Measurements from ENCODE around the gene CADM2. TPM values are rescaled to one million over a fixed set of nuclear protein-coding genes. Genes with fewer than 3 reads are reported as not detected.
"Not testable (repeated sequence)": the region's sequence is repeated elsewhere in the genome, so short reads cannot be mapped to it uniquely, and the experiment has no call there.

Gene CADM2
- 0.20 TPM in 1 of 2 replicates, not detected in the other for total RNA-seq

DNA sequence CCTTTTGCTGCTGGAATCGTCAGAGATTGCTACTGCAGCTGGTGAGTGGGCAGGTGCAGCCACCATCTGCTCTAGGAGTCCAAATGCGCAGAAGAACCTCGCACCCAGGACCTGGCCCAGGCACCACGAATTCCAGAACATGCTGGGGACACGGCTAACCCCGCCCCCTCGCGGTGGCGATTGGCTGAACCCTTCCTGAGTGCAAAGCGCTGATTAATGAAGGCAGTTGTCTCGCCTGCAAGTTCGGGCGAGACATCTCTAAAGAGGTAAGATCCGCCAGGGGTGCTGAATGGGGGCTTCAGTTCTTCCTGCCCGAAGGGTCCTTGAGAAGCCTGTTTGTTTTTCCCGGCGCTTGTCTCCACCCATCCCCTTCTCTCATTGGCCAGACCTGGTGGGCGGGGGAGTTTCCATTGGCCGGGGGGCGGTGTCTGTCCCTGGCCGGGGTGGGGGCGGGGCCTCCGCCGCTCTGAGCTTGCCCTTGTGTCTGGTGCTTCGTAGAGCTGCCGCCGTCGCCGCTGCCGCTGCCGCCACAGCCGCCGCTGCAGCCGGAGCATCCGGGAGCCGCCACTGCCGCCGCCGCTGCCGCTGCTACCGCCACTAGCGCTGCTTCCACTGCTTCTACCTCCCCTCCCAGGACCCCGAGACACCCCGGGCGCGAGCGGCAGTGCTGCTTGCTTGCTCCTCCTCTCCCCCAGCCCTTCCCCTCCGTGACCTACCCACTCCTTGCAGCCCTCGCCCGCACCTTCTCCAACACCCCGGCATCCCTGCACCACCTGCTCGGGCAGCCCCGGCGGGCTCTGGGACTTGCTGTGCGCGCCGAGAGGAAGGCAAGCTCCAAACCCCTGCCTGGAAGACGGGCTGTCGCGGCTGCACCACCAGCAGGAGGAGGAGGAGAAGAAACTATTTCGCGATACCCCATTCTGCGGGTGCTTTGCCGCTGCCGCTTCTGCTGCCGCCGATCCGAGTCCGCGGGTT, at the start of gene CADM2:
CADM2 (plus strand) TSS at position 495 of the 975 bp plus-strand sequence.
- DNase-seq (ENCODE audit: low read depth in 2 of 2): peak; percentile 76 to 88

DNA sequence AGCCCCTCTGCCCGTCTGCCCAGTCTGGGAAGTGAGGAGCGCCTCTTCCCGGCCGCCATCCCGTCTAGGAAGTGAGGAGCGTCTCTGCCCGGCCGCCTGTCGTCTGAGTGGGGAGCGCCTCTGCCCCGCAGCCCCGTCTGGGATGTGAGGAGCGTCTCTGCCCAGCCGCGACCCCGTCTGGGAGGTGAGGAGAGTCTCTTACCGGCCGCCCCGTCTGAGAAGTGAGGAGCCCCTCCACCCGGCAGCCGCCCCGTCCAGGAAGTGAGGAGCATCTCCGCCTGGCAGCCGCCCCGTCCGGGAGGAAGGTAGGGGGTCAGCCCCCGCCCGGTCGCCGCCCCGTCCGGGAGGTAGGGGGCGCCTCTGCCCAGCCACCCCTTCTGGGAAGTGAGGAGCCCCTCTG, 40.2 kb upstream of the CADM2 start:
- DNase-seq (ENCODE audit: low read depth in 2 of 2): not testable (repeated sequence)

GRCh38 chr3:84922682-84923081, 36.1 kb upstream of the CADM2 start:
- no peak for DNase-seq (ENCODE audit: low read depth in 2 of 2)

- DNase-seq (ENCODE audit: low read depth in 2 of 2): no peak
Observed at GRCh38 chr3:84925571-84925970, 33.2 kb upstream of the CADM2 start.

DNA sequence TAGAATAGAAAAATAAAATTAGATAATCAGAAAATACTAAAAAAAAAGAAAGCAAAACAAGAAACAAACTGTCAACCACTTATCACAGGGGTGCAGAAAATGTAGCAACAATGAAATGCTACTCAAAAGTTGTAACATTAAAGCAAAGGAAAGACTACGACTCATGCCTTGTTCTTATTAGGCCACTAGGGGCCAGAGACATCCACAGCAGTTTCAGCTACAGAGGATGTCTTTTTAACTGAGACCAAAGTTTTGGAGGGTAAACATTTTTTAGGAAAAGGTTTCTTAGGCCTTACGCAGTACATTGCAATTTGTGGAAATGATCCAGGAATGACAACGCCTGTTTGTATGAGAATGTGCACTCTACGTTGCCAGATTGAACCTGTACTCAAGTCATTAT, 15.4 kb upstream of the CADM2 start:
- no peak for DNase-seq (ENCODE audit: low read depth in 2 of 2)

DNA sequence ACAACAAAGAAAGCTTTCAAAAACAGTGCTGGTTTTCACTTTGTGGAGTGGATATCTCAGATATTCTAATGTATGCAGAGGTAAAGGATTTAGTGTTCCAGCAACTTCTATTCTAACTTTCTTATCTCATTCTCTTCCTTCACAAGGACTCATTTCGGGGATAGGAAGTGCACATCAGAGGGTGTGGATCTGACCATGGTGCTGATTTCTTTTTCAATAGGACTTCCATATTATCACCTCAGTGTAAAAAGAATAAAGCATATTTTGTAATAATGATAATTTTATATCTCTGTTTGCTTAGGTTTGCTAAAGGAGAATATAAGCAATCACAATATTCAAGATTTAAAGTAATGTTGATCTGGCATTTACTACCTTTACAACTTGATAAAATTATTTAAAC, 12.5 kb upstream of the CADM2 start:
- DNase-seq (ENCODE audit: low read depth in 2 of 2): peak in 1 of 2 donors; percentile 2

DNA sequence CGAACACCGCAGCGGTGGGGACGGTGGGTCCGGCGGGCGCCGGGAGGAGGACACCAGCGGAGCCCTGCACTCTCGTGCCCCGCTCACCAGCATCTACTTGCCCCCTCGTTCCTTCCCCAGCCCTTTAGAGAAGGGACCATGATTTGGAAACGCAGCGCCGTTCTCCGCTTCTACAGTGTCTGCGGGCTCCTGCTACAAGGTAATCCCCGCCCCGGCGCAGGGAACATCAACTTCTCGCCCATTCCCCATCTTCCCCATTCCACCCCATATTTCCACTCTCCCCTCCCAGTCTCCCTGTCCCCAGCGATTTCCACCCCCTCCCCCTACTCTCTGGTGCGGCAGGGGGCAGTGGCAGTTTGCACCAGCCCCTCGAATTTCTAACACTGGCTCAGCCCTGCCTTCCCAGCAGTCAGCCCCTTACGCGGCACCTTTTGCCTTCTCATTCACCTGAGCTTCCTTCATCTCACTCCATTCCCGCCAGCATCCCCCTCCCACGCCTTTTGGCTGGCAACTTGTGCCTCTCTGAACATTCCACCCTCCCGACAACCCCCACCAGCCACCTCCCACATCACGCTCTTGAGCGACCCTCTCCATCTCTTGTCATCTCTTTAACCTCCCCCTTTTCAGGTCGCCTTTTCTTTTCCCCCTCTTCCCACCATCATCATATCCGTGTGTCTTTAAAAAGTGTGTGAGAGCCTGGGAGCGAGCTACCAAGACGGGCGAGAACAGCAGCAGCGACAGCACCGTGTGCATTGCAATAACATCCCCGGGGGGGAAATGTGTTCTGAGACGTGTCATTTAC, 882 bp downstream of the CADM2 start:
- DNase-seq (ENCODE audit: low read depth in 2 of 2): no peak

DNA sequence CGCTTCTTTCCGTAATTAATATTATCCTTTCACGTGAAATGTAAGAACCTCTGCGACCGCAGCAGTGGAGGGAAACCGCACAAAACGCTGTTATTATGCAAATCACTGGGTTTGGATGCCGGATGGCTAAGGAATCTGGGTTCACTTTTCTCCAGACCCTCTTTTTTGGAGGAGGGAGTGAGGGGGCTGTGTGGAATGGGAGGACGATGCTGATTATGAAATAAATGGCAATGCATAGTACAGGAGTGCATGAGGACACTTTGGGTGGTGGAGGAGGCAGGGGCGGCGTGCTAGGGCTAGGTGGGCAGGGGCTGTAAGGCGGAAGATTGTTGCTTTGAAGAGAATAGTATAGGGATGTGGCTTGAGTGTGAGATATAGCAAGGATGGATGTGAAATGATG, 1.8 kb downstream of the CADM2 start:
- DNase-seq (ENCODE audit: low read depth in 2 of 2): no peak

- no peak for DNase-seq (ENCODE audit: low read depth in 2 of 2)
Observed at GRCh38 chr3:84961011-84961410, 2.2 kb downstream of the CADM2 start.

DNA sequence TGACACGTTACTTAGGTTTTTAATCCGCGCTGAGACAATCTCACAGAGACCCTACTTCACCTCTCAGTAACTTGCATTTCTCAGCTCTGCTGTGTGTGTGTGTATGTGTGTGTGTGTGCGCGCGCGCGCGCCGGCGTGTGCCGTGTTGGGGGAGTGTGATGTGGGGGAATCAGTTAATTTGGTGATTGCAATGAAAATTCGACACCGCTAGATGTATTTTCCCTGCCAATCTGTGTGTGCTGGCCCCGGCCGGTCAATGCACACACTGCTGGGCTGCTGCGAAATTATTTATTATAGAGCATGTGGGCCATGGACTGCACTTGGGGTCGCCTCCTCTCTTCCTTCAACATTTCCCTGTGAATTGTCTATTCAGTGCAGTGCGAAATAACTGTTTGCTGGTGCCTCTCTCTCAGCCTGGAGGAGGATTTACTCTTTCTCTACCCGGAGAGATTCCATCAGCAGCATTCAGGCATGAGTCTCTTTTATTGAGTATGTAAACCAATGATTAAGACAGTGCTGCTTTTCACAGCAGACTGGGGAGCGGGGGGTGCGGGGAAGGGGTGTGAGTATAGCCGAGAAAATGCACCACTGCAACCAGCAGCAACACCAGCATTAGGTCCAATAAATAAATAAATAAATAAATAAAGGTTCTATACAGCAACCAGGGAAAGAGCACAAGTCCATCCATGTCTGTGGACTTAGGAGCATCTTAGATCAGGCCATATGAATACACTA, 2.9 kb downstream of the CADM2 start:
- DNase-seq (ENCODE audit: low read depth in 2 of 2): no peak

- DNase-seq (ENCODE audit: low read depth in 2 of 2): no peak
Observed at GRCh38 chr3:84962415-84962814, 3.6 kb downstream of the CADM2 start.

GRCh38 chr3:84963137-84963536, 4.3 kb downstream of the CADM2 start:
- DNase-seq (ENCODE audit: low read depth in 2 of 2): no peak

DNA sequence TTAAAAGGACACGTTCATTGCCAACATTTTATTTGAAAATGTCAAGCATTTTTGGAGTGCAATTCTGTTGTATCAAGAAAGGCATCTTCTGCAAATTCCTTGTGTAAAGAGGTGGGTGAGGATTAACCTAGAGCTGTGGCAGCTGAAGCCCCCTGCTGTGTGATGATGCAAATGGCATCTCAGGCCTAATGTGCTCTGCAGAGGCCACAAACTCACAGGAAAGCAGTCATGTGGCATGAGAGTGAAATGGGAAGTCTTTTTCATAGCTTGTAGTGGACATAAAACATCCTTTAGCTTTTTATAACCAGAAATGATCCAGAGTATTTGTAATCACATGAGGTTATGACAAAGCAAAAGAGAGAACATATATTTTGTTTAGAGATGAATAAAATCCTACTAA, 6.4 kb downstream of the CADM2 start:
- peak in 1 of 2 donors; percentile 10 for DNase-seq (ENCODE audit: low read depth in 2 of 2)

- DNase-seq (ENCODE audit: low read depth in 2 of 2): no peak
Observed at GRCh38 chr3:84967767-84968581, 9.2 kb downstream of the CADM2 start.

DNA sequence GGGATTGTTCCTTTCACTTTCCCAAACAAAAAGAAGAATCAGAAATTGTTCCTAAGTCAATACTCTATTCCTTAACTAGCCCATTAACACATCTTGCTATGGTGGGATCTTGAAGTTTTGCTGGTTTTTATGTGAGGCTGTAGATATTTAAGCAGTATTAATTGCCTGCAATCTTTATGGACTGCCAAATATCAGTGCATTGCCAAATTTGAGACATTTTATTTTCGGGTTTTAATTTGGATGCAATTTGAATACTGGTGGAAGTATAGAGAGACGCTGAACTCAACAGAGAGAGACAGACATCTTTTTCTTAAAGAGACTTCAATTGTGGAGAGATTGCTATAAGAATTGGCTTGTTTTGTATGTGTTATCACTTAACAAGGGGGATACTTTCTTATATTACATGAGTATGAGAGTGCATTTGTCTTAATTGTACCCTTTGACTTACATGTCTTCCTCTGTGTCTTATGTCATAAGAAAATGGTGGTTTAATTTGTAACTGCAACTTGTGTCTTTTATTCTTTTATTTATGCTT, 10.0 kb downstream of the CADM2 start:
- DNase-seq (ENCODE audit: low read depth in 2 of 2): no peak

GRCh38 chr3:84974347-84974746, 15.6 kb downstream of the CADM2 start:
- DNase-seq (ENCODE audit: low read depth in 2 of 2): no peak

GRCh38 chr3:84977021-84977420, 18.2 kb downstream of the CADM2 start:
- no peak for DNase-seq (ENCODE audit: low read depth in 2 of 2)

DNA sequence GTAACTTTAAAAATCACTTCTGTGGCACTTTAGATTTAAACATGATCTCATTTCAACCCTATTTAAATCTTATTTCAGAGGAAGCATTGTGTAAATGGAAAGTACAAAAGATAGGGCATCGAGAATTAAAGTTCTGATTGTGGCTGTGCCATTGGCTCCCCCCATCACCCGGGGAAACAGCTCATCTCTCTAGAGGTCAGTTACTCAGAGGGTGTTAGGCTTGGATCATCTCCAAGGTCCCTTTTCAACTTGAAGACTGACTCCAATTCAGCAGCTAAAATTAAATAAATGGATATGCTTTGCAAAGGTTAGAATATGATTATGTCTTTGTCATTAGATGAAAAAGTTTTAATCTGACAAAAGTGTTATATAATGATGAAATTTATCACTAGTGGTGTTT, 20.1 kb downstream of the CADM2 start:
- DNase-seq (ENCODE audit: low read depth in 2 of 2): no peak

DNA sequence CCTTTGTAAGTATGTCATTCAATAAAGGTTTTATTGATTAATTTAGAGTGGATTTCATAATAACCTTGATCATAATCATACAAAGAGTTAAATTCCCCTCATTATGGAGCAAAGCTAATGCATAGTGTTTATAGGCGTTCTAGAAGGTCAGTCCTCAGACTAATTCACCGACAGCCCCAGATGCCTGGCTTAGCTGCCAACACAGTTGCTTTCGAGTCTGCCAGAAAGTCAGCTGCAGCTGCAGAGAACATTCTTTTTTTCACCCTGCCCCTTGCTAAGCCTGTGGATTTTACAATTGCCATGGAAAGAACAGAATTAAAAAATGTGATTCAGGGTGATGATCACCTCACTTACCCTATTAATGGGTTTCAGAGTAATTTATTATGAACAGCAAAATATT, 21.2 kb downstream of the CADM2 start:
- no peak for DNase-seq (ENCODE audit: low read depth in 2 of 2)

DNA sequence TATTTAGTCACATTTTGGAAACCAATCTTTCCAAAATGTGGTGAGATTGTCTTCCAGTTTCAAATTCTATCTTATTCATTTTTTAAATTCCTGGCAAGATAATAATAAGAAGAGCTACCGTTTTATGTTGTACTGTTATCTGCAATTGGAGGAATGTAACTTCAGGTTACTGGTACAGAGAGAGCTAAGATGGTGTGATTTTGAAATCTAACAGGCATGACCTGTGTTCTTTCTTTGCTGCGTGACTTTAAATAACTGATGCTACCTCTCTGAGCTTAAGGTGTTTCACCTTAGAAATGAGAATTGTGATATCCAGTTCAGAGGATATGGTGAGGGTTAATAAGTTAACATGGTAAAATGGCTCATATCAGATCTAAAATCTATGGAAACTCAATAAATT, 21.7 kb downstream of the CADM2 start:
- DNase-seq (ENCODE audit: low read depth in 2 of 2): no peak

DNA sequence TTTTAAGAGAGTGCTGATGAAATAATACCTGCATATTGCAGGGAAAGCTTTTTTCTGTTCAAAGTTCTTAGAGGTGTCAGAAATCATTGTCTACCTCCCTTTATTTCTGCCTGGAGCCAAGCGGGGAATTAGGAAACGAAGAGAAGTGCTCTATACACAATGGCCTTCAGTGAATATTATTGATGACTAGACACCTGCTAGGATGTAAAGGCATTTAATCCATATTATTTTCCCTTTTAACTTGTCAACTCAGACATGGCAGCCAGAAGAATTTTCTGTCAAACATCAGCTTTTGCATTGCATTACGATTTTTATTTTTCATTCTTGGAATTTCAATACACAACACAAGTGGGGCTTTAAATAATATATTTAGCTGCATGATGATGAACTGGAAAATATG, 24.7 kb downstream of the CADM2 start:
- no peak for DNase-seq (ENCODE audit: low read depth in 2 of 2)

All from lung microvascular endothelial cell (primary cell).